HG03135 (cell line): ENCODE measurements around the gene NUCB1.

Experiments used
- ATAC-seq: cut with Tn5 transposase; IDR thresholded peaks from one replicate; pipeline ENCODE4 v1.9.1; 2021; ENCODE audit warnings: mild to moderate bottlenecking, moderate library complexity; ENCODE audit not compliant: unreplicated experiment

NUCB1 gene

DNA sequence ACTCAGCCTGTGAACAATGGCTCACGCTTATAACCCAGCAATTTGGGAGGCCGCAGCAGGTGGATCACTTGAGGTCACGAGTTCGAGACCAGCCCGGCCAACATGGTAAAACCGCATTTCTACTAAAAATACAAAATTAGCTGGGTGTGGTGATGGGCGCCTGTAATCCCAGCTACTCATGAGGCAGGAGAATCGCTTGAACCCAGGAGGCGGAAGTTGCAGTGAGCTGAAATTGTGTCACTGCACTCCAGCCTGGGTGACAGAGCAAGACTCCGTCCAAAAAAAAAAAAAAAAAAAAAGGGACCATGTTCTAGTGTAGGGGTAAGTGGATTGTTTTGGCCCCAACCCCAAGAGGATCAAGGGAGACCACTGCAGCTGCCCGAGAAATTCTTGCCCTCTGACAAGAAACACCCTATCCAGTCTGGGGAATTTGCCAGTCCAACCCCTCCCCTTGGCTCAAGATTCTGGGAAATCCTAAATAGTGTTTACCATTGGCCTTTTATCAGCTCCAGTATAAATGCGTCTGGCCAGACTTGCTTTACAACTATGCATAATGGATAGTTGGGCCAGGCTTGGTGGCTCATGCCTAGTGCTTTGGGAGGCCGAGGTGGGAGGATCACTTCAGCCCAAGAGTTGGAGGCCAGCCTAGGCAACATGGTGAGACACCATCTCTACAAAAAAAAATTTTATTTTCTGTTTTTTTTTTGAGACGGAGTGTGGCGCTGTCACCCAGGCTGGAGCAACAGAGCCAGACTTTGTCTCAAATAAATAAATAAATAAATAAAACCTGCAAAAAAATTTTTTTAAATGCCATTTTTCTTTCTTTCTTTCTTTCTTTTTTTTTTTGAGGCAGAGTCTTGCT, 28.3 kb downstream of the NUCB1 start:
- ATAC-seq: no peak

DNA sequence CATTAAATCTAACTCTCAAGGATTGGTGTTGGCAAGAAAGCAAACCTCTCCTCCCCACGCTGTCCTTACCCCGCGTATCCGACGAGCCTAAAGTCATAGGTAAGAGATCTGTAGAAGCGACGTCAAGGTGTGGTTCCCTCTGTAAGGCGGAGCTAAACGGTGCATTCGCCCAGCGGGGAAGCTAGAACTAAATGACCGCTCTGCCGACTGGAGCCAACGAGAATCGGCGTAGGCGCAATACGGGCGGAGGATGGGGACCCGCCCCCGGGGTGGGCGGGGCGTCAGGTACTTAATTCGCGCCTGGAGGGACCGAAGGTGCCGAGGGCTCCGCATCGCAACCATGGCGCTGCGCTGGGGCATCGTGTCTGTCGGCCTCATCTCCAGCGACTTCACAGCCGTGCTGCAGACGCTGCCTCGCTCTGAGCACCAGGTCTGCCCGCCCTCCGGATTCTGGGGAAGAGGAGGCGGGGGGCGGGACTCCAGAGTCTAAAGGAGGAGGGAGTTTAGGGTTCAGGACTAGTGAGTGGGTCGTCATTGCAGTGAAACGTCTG, 33.3 kb downstream of the NUCB1 start, which contains the start of gene DHDH:
Gene DHDH, plus strand, starts transcription at position 318 of the 551 bp plus-strand sequence. Its CDS starts 23 bp downstream, at position 341.
- no peak for ATAC-seq

DNA sequence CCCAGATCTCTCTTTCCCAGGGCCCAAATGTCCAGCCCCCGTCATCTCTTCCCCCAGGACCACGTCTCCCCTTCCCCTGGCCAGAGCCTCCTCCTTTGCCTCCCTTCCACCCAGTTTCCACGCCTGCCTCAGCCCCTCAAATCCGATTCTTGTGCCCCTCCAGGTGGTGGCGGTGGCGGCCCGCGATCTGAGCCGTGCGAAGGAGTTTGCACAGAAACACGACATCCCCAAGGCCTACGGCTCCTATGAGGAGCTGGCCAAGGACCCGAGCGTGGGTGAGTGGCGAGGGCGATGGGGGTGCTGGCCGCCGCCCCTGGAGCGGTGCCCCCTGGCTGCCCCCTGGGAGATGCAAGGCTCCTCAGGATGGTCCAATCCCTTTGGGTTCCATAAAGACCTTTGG, 34.7 kb downstream of the NUCB1 start:
- ATAC-seq: no peak

- no peak for ATAC-seq
Observed at GRCh38 chr19:48935864-48936263, 35.8 kb downstream of the NUCB1 start.

- no peak for ATAC-seq
Observed at GRCh38 chr19:48938256-48938655, 38.1 kb downstream of the NUCB1 start.

DNA sequence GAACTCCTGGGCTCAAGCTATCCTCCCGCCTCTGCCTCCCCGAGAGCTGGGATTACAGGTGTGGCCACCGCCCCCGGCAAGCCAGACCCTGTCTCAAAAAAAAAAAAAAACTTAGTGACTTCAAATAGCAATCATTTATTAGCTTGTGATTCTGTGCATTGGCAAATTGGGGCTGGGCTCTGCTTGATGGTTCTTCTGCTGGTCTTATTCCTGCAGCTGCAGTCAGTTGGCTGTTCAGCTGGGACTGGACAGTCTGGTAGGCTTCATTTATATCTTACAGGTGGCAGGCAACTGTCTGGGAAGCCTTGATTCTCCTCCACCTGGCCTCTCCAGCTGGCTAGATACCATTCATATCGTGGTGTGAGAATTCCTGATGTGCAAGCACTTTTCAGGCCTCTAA, 40.8 kb downstream of the NUCB1 start:
- ATAC-seq: no peak

- ATAC-seq: no peak
Observed at GRCh38 chr19:48943081-48943480, 43.0 kb downstream of the NUCB1 start.

GRCh38 chr19:48945415-48945814, 45.3 kb downstream of the NUCB1 start:
- no peak for ATAC-seq

GRCh38 chr19:48945817-48946216, 45.7 kb downstream of the NUCB1 start:
- no peak for ATAC-seq

DNA sequence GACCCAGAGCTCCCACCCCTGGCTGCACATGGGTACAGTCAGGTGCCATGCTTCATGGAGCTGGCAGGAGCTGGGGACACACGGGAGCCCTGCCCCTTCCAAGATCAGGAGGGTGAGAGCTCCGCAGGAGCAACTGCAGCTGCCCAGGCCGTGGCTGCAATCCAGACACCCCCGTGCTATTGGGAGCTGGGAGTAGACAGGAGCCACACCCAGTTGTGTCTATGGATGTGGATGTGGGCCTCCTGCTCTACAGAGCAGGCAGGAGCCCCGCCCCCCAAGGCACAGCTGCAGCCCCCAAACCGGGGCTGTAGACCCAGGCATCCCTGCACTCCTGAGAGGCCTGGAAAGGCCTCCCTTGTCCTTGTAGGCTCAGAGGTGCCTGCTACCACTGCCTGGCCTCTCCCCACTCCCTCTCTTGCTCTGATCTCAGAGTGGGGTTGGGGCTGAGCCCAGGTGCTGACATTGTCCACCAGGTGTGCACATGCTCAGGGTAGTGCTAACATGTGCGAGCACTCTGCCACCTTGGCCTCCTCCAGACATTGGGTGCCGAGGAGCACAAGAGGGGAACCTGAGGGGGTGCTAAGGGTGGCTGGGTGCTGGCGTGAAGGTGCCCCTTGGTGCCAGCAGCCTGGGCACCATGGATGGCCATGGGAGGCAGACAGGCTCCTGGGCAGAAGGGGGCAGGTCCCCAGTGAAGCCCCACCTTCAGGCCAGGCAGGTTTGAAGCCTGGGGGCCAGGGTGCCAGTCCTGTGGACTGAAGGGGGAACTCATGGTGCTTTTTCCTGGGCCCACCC, 46.5 kb downstream of the NUCB1 start:
- no peak for ATAC-seq

DNA sequence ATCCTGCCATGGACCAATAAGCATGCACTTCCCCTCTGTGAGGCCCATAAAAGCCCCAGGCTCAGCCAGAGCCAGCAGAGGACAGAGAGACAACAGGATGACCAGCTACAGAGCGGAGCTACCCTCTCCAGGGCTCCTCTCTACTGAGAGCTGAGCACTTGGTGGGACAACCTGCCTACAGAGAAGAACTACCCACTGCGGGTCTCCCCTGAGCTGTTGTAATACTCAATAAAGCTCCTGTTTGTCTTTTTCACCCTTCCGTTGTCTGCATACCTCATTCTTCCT, 47.1 kb downstream of the NUCB1 start:
- no peak for ATAC-seq

DNA sequence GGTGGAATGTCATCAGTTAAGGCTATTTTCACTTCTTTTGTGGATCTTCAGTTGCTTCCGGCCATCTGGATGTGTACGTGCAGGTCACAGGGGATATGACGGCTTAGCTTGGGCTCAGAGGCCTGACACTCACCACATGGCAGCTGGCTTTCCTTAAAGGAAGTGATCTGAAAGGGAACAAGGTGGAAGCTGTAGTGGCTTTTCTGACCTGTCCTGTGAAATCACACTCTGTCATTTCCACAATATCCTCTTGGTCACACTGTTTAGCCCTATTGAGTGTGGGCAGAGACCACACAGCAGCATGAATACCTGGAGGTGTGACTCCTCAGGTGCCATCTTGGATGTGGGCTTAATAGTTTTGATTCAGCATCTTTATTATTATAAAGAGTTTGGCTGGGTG, 50.0 kb downstream of the NUCB1 start:
- no peak for ATAC-seq

- ATAC-seq: no peak
Observed at GRCh38 chr19:48950830-48951519, 50.9 kb downstream of the NUCB1 start.

DNA sequence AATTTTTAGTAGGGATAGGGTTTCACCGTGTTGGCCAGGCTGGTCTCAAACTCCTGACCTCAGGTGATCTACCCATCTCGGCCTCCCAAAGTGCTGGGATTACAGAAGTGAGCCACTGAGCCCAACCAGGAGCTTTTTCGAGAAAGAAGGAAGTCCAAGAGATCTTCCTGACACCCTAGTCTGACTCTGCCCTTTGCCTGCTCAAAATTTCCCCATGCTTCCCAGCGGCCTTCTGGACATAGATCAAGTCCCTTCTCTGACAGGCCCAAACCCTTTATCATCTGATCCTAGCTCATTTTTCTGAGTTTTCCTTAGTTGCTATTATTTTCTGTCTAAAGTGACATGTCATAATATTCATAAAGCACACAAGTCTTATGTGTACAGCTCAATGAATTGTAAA, 53.0 kb downstream of the NUCB1 start:
- ATAC-seq: no peak

- no peak for ATAC-seq
Observed at GRCh38 chr19:48953990-48954594, 54.0 kb downstream of the NUCB1 start.

DNA sequence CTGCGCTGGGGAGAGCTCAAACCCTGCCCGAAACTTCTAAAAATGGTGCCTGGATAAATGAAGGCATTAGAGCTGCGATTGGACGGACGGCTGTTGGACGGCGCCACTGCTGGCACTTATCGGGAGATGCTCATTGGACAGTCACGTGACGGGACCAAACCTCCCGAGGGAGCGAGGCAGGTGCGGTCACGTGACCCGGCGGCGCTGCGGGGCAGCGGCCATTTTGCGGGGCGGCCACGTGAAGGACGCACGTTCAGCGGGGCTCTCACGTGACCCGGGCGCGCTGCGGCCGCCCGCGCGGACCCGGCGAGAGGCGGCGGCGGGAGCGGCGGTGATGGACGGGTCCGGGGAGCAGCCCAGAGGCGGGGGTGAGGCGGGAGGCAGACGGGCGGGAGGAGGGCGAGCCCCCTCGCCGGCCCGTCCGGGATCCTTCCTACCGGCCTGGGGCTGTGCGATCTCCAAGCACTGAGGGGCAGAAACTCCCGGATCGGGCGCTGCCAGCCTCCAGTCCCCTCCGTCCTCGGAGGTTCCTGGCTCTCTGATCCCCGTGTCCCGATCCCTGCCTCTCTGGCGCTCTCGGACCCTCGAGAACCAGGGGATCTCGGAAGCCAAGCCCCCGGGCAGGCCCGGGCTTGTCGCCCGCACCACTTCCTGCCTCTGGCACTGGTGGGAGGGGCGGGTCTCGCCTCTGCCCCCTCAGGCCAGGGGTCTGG, 54.6 kb downstream of the NUCB1 start, which contains the start of gene BAX:
Gene BAX, plus strand, starts transcription at position 281 of the 713 bp plus-strand sequence. Its CDS starts 54 bp downstream, at position 335.
- peak; percentile 80 for ATAC-seq

DNA sequence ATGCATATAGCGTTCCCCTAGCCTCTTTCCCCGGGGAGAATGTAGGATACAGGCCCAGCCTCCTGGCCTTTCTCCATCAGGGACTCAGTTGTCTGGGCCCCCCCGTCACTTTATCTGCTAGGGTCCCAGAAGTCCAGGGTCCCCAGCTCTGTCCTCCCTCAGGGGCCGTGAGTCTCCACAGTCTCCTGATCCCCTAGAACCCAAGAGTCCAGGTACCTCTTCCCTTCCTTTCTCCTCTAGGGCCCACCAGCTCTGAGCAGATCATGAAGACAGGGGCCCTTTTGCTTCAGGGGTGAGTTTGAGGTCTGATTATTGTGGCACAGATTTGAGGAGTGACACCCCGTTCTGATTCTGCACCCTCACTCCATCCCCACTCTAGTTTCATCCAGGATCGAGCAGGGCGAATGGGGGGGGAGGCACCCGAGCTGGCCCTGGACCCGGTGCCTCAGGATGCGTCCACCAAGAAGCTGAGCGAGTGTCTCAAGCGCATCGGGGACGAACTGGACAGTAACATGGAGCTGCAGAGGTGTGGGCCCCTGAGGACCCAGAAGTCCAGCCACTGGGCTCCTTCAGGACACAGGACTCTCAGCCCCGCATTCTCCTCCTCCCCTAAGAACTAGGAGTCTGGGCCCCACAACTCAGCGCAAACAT, 55.3 kb downstream of the NUCB1 start:
- ATAC-seq: no peak

GRCh38 chr19:48958006-48958405, 57.9 kb downstream of the NUCB1 start:
- no peak for ATAC-seq

DNA sequence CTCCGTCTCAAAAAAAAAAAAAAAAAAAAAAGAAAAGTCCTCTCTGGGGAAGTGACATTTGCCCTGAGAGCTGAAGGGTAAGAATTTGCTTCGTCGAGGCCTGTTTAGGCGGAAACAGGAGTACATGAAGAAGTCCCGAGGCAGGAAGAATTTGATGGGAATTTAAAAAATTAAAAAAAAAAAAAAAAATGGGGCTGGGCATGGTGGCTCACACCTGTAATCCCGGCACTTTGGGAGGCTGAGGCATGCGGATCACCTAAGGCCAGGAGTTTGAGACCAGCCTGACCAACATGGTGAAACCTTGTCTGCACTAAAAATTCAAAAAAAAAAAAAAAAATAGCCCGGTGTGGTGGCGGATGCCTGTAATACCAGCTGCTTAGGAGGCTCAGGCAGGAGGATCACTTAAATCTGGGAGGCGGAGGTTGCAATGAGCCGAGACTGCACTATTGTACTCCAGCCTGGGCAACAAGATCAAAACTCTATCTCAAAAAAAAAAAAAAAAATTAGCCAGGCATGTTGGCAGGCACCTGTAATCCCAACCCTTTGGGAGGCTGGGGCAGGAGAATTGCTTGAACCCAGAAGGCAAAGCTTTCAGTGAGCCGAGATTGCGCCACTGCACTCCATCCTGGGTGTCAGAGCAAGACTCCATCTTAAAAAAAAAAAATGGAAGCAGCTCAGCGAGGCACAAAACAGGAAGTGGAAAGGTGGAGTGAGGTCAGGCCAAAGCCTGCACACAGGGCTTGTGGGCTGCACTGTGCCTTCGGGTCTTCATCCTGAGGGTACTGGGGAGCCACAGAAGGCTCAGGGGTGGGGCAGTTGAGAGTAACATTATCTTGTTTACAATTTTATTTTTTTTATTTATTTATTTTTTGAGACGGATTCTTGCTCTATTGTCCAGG, 59.5 kb downstream of the NUCB1 start:
- no peak for ATAC-seq
